ENCODE measurements around the gene SMG9.

DNA sequence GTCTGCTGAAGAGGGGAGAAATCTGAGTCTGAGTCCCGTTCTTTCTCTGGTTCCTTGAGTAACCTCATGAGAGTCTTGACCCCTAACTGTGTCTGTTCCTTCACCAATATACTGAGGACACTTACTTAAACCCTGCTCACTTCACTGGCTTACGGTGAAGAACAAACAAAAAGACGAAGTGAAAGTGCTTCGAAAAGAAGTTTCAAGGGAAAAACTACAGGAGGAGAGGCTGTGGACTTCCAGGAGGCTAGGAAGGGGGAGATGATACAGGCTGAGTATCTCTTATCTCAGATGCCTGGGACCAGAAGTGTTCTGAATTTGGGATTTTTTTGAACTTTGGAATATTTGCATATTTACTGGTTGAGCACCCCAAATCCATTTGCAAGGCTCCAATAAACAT is 6.1 kb downstream of the SMG9 start:
- TF ChIP-seq, protein P1, sequence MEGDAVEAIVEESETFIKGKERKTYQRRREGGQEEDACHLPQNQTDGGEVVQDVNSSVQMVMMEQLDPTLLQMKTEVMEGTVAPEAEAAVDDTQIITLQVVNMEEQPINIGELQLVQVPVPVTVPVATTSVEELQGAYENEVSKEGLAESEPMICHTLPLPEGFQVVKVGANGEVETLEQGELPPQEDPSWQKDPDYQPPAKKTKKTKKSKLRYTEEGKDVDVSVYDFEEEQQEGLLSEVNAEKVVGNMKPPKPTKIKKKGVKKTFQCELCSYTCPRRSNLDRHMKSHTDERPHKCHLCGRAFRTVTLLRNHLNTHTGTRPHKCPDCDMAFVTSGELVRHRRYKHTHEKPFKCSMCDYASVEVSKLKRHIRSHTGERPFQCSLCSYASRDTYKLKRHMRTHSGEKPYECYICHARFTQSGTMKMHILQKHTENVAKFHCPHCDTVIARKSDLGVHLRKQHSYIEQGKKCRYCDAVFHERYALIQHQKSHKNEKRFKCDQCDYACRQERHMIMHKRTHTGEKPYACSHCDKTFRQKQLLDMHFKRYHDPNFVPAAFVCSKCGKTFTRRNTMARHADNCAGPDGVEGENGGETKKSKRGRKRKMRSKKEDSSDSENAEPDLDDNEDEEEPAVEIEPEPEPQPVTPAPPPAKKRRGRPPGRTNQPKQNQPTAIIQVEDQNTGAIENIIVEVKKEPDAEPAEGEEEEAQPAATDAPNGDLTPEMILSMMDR (IDR thresholded peaks at IDR 0.05) = no peak
- no peak for TF ChIP-seq POLR2AphosphoS5 (IDR thresholded peaks at IDR 0.05)

All from breast epithelium (tissue), 3 donors.